HG03139 (cell line): ENCODE results near the gene OR2A25.
"Not testable (repeated sequence)": the region's sequence is repeated elsewhere in the genome, so short reads cannot be mapped to it uniquely, and the experiment has no call there.

Experiments
- ATAC-seq: cut with Tn5 transposase; IDR thresholded peaks from one replicate; pipeline ENCODE4 v1.9.1; 2021; ENCODE audit not compliant: unreplicated experiment

The OR2A25 gene

GRCh38 chr7:144069511-144069910 lies at the start of gene OR2A25:
Gene OR2A25 (plus strand): TSS chr7:144069811. CDS start chr7:144074220, 4,409 bp downstream.
- ATAC-seq, result no peak

GRCh38 chr7:144020340-144020739 lies 49.3 kb upstream of the OR2A25 start:
- no peak for ATAC-seq

GRCh38 chr7:144022169-144022568 lies 47.4 kb upstream of the OR2A25 start:
- ATAC-seq, result no peak

- no peak for ATAC-seq
These were observed 46.3 kb upstream of the OR2A25 start for GRCh38 chr7:144023171-144023827.

- ATAC-seq, result no peak
These were observed 45.4 kb upstream of the OR2A25 start for GRCh38 chr7:144024213-144024612.

- no peak for ATAC-seq
These were observed 43.3 kb upstream of the OR2A25 start for GRCh38 chr7:144026203-144026883.

- no peak for ATAC-seq
These were observed 42.5 kb upstream of the OR2A25 start for GRCh38 chr7:144027070-144027469.

- ATAC-seq, result no peak
These were observed 41.6 kb upstream of the OR2A25 start for GRCh38 chr7:144027974-144028373.

- ATAC-seq, result no peak
These were observed 41.1 kb upstream of the OR2A25 start for GRCh38 chr7:144028547-144028946.

- ATAC-seq, result no peak
These were observed 37.1 kb upstream of the OR2A25 start for GRCh38 chr7:144032516-144032915.

GRCh38 chr7:144032985-144033709 lies 36.5 kb upstream of the OR2A25 start:
- no peak for ATAC-seq

- ATAC-seq, result no peak
These were observed 34.2 kb upstream of the OR2A25 start for GRCh38 chr7:144035385-144035784.

GRCh38 chr7:144036302-144036885 lies 33.2 kb upstream of the OR2A25 start:
- ATAC-seq, result no peak

GRCh38 chr7:144037414-144038035 lies 32.1 kb upstream of the OR2A25 start:
- ATAC-seq, result no peak

- ATAC-seq, result no peak
These were observed 30.7 kb upstream of the OR2A25 start for GRCh38 chr7:144038887-144039286.

GRCh38 chr7:144048648-144049047 lies 21.0 kb upstream of the OR2A25 start, which contains the start of gene OR2A5:
Gene OR2A5 (plus strand): TSS chr7:144048948. CDS start chr7:144050402, 1,454 bp downstream.
- ATAC-seq, result no peak

- ATAC-seq, result no peak
These were observed 20.1 kb upstream of the OR2A25 start for GRCh38 chr7:144049491-144049890.

GRCh38 chr7:144050093-144050492 lies 19.5 kb upstream of the OR2A25 start:
- no peak for ATAC-seq

GRCh38 chr7:144050884-144051283 lies 18.7 kb upstream of the OR2A25 start:
- ATAC-seq, result not testable (repeated sequence)

- ATAC-seq, result no peak
These were observed 11.7 kb upstream of the OR2A25 start for GRCh38 chr7:144057954-144058353.

- no peak for ATAC-seq
These were observed 5.9 kb upstream of the OR2A25 start for GRCh38 chr7:144063710-144064109.
